Gastrocnemius medialis (tissue), 4 donors: ENCODE results near the gene OAS3. TPM values are rescaled to one million over a fixed set of nuclear protein-coding genes. Genes with fewer than 3 reads are reported as not detected.

Source experiments
- ATAC-seq, 2 donors: fragments of 150-250 bp; one replicate each; pipeline ENCODE4 v1.9.1; 2016
- DNase-seq, 2 donors: peaks; one replicate each; pipeline ENCODE4 v3.0.0-alpha.2; 2019
- H3K27ac ChIP-seq, 4 donors: fragments of 200-600 bp; sonication (generic); 1 replicate in 1 of 4; 2 replicates in 3 of 4; pipeline ENCODE4 v1.5.1; 2016 to 2018; ENCODE audit warnings: mild to moderate bottlenecking in 2 of 4, moderate library complexity in 1 of 4
- H3K27me3 ChIP-seq, 3 donors: fragments of 200-600 bp; sonication (generic) in 2 of 3; 1 replicate in 1 of 3; 2 replicates in 2 of 3; pipeline versions ENCODE4 v1.5.1 to v1.6.0; 2016 to 2019; ENCODE audit warnings: mild to moderate bottlenecking in 1 of 3, moderate library complexity in 1 of 3
- H3K36me3 ChIP-seq, 2 donors: fragments of 200-600 bp; sonication (generic) in 1 of 2; one replicate each; pipeline ENCODE4 v1.5.1; 2017 to 2018
- H3K4me1 ChIP-seq, 2 donors: fragments of 200-600 bp; sonication (generic) in 1 of 2; one replicate each; pipeline ENCODE4 v1.5.1; 2016 to 2017; ENCODE audit warnings: mild to moderate bottlenecking in 2 of 2
- H3K4me3 ChIP-seq, 4 donors: fragments of 200-600 bp; sonication (generic) in 3 of 4; 1 replicate in 1 of 4; 2 replicates in 3 of 4; pipeline ENCODE4 v1.5.1; 2016 to 2019; ENCODE audit warnings: mild to moderate bottlenecking in 2 of 4
- H3K9me3 ChIP-seq, 3 donors: fragments of 200-600 bp; sonication (generic) in 2 of 3; 1 replicate in 1 of 3; 2 replicates in 2 of 3; pipeline ENCODE4 v1.5.1; 2016 to 2019
- POLR2A ChIP-seq, 2 donors: fragments of 450-650 bp; IDR thresholded peaks; one replicate each; pipeline ENCODE4 v1.6.1; 2017; ENCODE audit warnings: antibody characterized with exemption in 2 of 2, mild to moderate bottlenecking in 2 of 2, moderate library complexity in 2 of 2
- in situ Hi-C, 4 donors: fragments of 200-750 bp; cut with MboI; loops; one replicate each; pipeline versions ENCODE4 v1.15.0 to v1.8.0; 2017; ENCODE audit warnings: low sequenced_read_pairs in 4 of 4
- intact Hi-C: fragments of 100-400 bp; cut with DNase I; formaldehyde crosslinking; loops from one replicate; pipeline ENCODE4 v1.15.1; 2023; ENCODE audit warnings: low total_unique reads
- total RNA-seq, 4 donors: library from RNA; depleted of rRNA; stranded (reverse); fragments of >200 nt; gene quantifications; one replicate each; pipeline versions ENCODE4 v1.1.0 to v1.2.3, GENCODE V29; 2016
- TF ChIP-seq, protein P1 (sequence below), 5 experiments: fragments of 450-650 bp in 3 of 5; fragments of 200-600 bp in 2 of 5; sonication (generic) in 2 of 5; IDR thresholded peaks in 4 of 5; conservative IDR thresholded peaks in 1 of 5; 1 replicate in 4 of 5; 2 replicates in 1 of 5; pipeline ENCODE4 v1.5.1; 2016 to 2019; ENCODE audit warnings: antibody characterized with exemption in 5 of 5, mild to moderate bottlenecking in 3 of 5, moderate library complexity in 3 of 5

Gene OAS3
- total RNA-seq, 4 donors from 2014 or later, result 1.4 to 5.3 (median 4.2) TPM

DNA sequence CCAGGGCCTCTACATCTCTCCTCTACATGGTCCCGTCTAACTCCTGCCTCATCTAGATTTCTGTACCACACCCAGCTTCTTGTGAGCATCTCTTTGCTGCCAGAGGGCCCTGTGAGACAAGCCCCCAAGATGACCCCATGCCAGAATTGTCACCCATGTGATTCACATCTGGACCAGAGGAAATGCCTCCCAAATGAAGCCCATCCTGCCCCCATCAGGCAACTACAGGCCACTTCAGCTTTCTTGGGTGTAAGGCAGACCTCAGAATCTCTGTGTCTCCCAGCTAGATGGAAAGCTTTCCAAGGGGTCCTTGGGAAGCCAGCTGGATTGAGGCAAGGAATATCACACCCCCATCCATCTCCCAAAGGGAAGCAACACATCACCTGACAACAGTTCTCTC is 9.3 kb upstream of the OAS3 start:
- DNase-seq (no peak), ATAC-seq (no peak)
- in situ Hi-C loops, result no loop called here
- no peaks in the 10 kb centered on the region for H3K36me3 ChIP-seq
- no peaks in the 10 kb centered on the region for H3K27me3 ChIP-seq
- H3K4me3 ChIP-seq, result no peak overlapping the region
- H3K9me3 ChIP-seq, result no peaks in the 10 kb centered on the region
- TF ChIP-seq POLR2A (IDR thresholded peaks at IDR 0.05), result no peak
- TF ChIP-seq, protein P1, sequence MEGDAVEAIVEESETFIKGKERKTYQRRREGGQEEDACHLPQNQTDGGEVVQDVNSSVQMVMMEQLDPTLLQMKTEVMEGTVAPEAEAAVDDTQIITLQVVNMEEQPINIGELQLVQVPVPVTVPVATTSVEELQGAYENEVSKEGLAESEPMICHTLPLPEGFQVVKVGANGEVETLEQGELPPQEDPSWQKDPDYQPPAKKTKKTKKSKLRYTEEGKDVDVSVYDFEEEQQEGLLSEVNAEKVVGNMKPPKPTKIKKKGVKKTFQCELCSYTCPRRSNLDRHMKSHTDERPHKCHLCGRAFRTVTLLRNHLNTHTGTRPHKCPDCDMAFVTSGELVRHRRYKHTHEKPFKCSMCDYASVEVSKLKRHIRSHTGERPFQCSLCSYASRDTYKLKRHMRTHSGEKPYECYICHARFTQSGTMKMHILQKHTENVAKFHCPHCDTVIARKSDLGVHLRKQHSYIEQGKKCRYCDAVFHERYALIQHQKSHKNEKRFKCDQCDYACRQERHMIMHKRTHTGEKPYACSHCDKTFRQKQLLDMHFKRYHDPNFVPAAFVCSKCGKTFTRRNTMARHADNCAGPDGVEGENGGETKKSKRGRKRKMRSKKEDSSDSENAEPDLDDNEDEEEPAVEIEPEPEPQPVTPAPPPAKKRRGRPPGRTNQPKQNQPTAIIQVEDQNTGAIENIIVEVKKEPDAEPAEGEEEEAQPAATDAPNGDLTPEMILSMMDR (IDR thresholded peaks at IDR 0.05 in 4 of 5, conservative IDR thresholded peaks at IDR 0.05 in 1 of 5), result no peak
- no peak overlapping the region for H3K27ac ChIP-seq
- intact Hi-C loops, result no loop called here
- H3K4me1 ChIP-seq, result no peaks in the 10 kb centered on the region

DNA sequence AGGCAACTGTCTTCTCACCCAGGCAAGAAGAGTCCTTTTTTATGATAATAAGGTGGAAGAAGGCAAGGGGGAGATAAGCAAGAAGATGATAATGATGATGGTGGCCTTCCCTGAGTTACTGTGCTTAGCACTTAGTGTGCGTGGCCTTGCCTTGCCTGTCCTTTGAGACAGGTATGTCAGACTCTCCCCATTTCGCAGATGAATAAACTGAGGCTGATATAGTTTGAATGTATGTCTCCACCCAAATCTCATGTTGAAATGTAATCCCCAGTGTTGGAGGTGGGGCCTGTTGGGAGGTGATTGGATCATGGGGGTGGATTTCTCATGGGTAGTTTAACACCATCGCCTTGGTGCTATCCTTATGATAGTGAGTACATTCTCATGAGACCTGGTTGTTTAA is 8.6 kb upstream of the OAS3 start:
- ATAC-seq (no peak), DNase-seq (no peak)
- Histone ChIP-seq H3K27ac (no peak overlapping the region), H3K4me1 (no peaks in the 10 kb centered on the region), H3K27me3 (no peaks in the 10 kb centered on the region), H3K9me3 (no peaks in the 10 kb centered on the region), H3K36me3 (no peaks in the 10 kb centered on the region), H3K4me3 (no peak overlapping the region)
- in situ Hi-C loops, result no loop called here
- TF ChIP-seq, protein P1 (IDR thresholded peaks at IDR 0.05 in 4 of 5, conservative IDR thresholded peaks at IDR 0.05 in 1 of 5), result no peak
- intact Hi-C loops, result no loop called here

DNA sequence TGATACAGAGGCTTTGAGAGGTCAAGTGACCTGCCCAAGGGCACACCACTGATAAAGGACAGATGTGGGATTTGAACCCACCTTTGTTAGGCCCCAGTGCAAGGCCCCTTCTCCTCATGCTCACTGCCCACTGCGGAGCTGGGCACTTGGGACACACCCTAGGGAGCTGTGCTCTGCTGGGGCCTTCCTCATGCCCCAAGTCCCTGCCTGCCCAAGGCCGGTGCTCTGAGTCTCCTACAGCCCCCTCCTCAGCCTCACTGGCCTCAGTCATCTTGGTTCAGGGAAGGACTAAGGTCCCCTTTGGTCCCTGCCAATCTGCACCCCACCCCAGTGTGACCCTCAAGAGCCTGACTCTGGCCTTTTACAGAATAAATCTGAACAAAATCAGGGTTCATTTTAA is 7.9 kb upstream of the OAS3 start:
- in situ Hi-C loops, result no loop called here
- no peak for TF ChIP-seq POLR2A (IDR thresholded peaks at IDR 0.05)
- TF ChIP-seq, protein P1 (IDR thresholded peaks at IDR 0.05 in 4 of 5, conservative IDR thresholded peaks at IDR 0.05 in 1 of 5), result no peak
- ATAC-seq, result no peak
- intact Hi-C loops, result no loop called here
- H3K27ac ChIP-seq, result no peak overlapping the region
- no peak for DNase-seq
- H3K4me3 ChIP-seq, result no peak overlapping the region
- H3K27me3 ChIP-seq, result no peaks in the 10 kb centered on the region
- no peaks in the 10 kb centered on the region for H3K36me3 ChIP-seq
- H3K4me1 ChIP-seq, result no peaks in the 10 kb centered on the region
- no peaks in the 10 kb centered on the region for H3K9me3 ChIP-seq

DNA sequence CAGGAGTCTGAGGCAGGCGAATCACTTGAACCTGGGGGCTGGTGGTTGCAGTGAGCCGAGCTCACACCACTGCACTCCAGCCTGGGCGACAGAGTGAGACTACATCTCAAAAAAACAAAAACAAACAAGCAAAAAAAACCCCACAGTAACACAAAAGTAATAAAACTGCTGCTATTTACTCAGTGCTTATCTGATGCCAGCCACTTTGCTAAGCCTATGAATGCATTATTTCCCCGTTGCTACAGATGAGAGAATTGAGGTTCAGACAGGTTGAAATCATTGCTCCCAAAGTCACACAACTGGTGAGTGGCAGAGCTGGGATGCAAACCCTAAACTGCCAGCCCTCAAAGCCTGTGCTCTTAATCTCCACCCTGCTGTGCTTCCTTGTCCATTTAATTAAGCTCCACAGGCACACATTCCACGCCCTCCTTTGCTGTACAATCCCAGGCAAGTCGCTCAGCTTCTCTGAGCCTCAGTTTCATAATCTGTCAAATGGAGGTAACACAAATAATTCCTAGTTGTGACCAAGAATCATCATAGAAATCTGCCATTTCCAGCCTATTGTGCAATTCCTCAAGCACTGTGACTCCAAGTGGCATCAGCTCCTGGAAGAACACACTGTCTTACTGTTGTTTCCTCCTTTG is 5.7 kb upstream of the OAS3 start:
- Histone ChIP-seq H3K36me3 (no peaks in the 10 kb centered on the region), H3K9me3 (no peaks in the 10 kb centered on the region), H3K27ac (no peak overlapping the region), H3K27me3 (no peaks in the 10 kb centered on the region), H3K4me3 (no peak overlapping the region), H3K4me1 (no peaks in the 10 kb centered on the region)
- in situ Hi-C loops (no loop called here), intact Hi-C loops (no loop called here)
- DNase-seq (no peak), ATAC-seq (no peak)
- TF ChIP-seq POLR2A (IDR thresholded peaks at IDR 0.05), result no peak
- TF ChIP-seq, protein P1 (IDR thresholded peaks at IDR 0.05 in 4 of 5, conservative IDR thresholded peaks at IDR 0.05 in 1 of 5), result no peak

GRCh38 chr12:112933129-112933505 is 5.2 kb upstream of the OAS3 start:
- no peaks in the 10 kb centered on the region for H3K4me1 ChIP-seq
- ATAC-seq (no peak), DNase-seq (no peak)
- TF ChIP-seq, protein P1 (IDR thresholded peaks at IDR 0.05 in 4 of 5, conservative IDR thresholded peaks at IDR 0.05 in 1 of 5), result no peak
- TF ChIP-seq POLR2A (IDR thresholded peaks at IDR 0.05), result no peak
- H3K9me3 ChIP-seq, result no peaks in the 10 kb centered on the region
- intact Hi-C loops (no loop called here), in situ Hi-C loops (no loop called here)
- no peaks in the 10 kb centered on the region for H3K36me3 ChIP-seq
- no peak overlapping the region for H3K4me3 ChIP-seq
- H3K27ac ChIP-seq, result no peak overlapping the region
- H3K27me3 ChIP-seq, result no peaks in the 10 kb centered on the region
